OCI-LY3 (cell line): ENCODE data around the gene ROBO1.

Experiments
- EZH2phosphoT487 ChIP-seq: fragments of 200-600 bp; shearing (Covaris generic); IDR thresholded peaks from 2 replicates; pipeline ENCODE4 v1.6.1; 2018; ENCODE audit warnings: antibody characterized with exemption, mixed run types, low read depth
- TF ChIP-seq, protein P1 (sequence below): fragments of 200-600, 300-600 bp; sonication (generic); IDR thresholded peaks from 2 replicates; pipeline ENCODE4 v1.5.1; 2014; ENCODE audit warnings: antibody characterized with exemption, low read length, low read depth

DNA sequence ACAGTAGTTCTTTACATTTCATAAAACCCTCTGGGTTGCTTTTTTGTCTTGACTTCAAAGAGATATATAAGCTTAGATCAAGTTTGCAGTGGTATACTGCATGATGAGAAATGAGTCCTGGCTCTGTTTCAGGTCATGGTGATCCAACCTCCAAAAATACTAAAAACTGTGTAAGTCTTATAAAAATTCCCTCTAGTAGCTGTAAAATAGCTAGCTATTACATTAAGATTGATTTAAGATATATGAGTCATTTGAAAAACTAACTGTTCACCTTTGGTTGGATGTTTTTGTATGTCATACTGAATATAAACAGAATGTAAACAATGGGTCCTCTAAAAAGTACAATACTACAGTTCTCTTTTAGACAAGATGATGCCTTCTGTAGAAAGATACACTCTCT lies 879.2 kb downstream of the ROBO1 start:
- TF ChIP-seq, protein P1, sequence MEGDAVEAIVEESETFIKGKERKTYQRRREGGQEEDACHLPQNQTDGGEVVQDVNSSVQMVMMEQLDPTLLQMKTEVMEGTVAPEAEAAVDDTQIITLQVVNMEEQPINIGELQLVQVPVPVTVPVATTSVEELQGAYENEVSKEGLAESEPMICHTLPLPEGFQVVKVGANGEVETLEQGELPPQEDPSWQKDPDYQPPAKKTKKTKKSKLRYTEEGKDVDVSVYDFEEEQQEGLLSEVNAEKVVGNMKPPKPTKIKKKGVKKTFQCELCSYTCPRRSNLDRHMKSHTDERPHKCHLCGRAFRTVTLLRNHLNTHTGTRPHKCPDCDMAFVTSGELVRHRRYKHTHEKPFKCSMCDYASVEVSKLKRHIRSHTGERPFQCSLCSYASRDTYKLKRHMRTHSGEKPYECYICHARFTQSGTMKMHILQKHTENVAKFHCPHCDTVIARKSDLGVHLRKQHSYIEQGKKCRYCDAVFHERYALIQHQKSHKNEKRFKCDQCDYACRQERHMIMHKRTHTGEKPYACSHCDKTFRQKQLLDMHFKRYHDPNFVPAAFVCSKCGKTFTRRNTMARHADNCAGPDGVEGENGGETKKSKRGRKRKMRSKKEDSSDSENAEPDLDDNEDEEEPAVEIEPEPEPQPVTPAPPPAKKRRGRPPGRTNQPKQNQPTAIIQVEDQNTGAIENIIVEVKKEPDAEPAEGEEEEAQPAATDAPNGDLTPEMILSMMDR = no peak
- no peak for TF ChIP-seq EZH2phosphoT487
